IgD-negative memory B cell (primary cell): ENCODE measurements around the gene OSR1. TPM values are rescaled to one million over a fixed set of nuclear protein-coding genes. Genes with fewer than 3 reads are reported as not detected.
A peak's percentile ranks its signal among the peaks of the same experiment; 100 is the strongest.
"Not testable (repeated sequence)": the region's sequence is repeated elsewhere in the genome, so short reads cannot be mapped to it uniquely, and the experiment has no call there.

Experiments used
- H3K27ac Mint-ChIP-seq, 3 donors: one replicate each; pipeline ENCODE4 v1.8.0; 2020 to 2022; ENCODE audit warnings: mild to moderate bottlenecking in 3 of 3, mixed read lengths in 3 of 3, moderate library complexity in 1 of 3
- H3K27me3 Mint-ChIP-seq: one replicate; pipeline ENCODE4 v1.8.0; 2021; ENCODE audit warnings: mixed read lengths
- H3K36me3 Mint-ChIP-seq: one replicate; pipeline ENCODE4 v1.8.0; 2020; ENCODE audit warnings: mild to moderate bottlenecking, mixed read lengths
- H3K4me1 Mint-ChIP-seq, 3 donors: one replicate each; pipeline ENCODE4 v1.8.0; 2020 to 2022; ENCODE audit warnings: mixed read lengths in 3 of 3, mild to moderate bottlenecking in 1 of 3
- H3K4me3 Mint-ChIP-seq, 4 donors: one replicate each; pipeline ENCODE4 v1.8.0; 2020 to 2022; ENCODE audit warnings: mild to moderate bottlenecking in 4 of 4, mixed read lengths in 4 of 4, moderate library complexity in 3 of 4
- H3K9me3 Mint-ChIP-seq, 3 donors: one replicate each; pipeline ENCODE4 v1.8.0; 2020 to 2021; ENCODE audit warnings: mixed read lengths in 3 of 3, mild to moderate bottlenecking in 1 of 3
- polyA plus RNA-seq: library from polyadenylated mRNA; unstranded; fragments of 300-500 nt; fragmentation: Illumina TruSeq; gene quantifications from one replicate; pipeline ENCODE4 v1.2.3, GENCODE V29; 2021

Gene OSR1
- polyA plus RNA-seq, result not detected

DNA sequence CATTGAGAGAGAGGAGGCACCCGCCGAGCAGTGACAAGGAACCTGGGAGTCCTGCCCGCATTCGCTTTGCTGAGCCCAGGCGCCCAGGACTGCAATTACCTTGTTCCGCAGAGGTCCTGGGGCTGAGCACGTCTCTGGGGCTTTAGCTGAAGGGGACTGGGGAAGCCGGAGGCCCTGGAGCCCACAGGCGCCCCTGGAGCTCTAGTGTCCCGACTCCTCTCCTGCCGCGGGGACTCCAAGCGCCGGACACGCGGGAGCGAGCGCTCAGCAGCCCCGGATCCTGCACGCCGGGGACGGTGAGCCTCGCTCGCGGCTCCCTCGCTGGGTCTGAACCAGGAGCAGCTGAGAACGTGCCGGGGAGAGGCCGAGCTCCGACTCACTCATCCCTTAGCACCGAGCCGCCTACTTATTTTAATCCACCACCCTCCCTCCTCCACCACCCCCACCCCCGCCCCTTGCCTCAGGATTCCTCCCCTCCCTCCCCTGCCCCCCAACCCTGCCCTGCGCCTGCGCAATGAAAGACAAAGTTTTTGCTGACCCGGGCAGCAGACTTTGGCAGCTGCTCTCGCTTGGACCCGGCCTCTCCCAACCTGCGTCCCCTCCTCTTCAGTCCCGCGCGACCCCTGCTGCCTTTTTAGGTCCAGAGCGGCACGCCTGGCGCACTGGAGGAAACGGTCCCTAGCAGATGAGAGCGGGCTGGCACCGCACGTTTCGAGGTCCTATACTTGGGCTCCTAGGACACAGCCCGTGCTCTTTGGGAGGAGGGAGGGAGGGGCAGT is at the start of gene OSR1:
Gene OSR1, minus strand, starts transcription at position 382 of the 779 bp plus-strand sequence. CDS start 4,818 bp downstream, outside the sequence.
- peaks cover 20 to 40% (median 25%) of the 10 kb centered on the region in 3 donors for H3K4me1 Mint-ChIP-seq
- H3K36me3 Mint-ChIP-seq, result no peaks in the 10 kb centered on the region
- peaks cover 0 to 9% (median 1%) of the 10 kb centered on the region in 3 donors for H3K9me3 Mint-ChIP-seq
- H3K27me3 Mint-ChIP-seq, result peaks cover 85% of the 10 kb centered on the region
- peak within 1 kb of the TSS; percentile 72 to 96 (median 95) for H3K27ac Mint-ChIP-seq
- H3K4me3 Mint-ChIP-seq, result peak within 1 kb of the TSS; percentile 59 to 88 (median 82)

- Mint-ChIP-seq H3K27ac (no peak overlapping the region), H3K4me3 (no peak overlapping the region), H3K4me1 (peaks cover 0 to 1% (median 0%) of the 10 kb centered on the region in 3 donors), H3K27me3 (peaks cover 12% of the 10 kb centered on the region), H3K9me3 (peaks cover 0 to 7% (median 5%) of the 10 kb centered on the region in 3 donors), H3K36me3 (no peaks in the 10 kb centered on the region)
These were observed 45.4 kb upstream of the OSR1 start for GRCh38 chr2:19403785-19404184.

DNA sequence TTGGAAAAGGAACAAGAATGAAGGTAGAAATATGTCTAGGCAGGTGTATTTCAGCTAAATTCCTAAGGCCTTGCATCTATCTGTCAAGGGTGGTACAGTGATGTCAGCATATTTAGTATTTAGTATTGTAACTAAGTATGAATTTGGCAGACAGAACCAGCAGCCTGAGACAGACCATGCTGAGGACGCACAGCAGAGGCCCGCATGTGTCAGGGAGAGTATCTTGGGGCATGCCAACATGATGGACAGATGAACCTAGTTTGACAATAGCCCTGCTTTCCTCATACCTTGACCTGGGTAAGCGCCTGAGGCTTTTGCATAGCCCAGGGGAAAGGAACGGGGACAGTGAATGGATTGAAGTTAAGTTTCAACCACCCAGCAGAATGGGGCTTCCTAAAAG is 33.8 kb upstream of the OSR1 start:
- no peak overlapping the region for H3K27ac Mint-ChIP-seq
- H3K4me1 Mint-ChIP-seq, result no peaks in the 10 kb centered on the region
- H3K9me3 Mint-ChIP-seq, result peaks cover 0 to 3% (median 0%) of the 10 kb centered on the region in 3 donors
- H3K27me3 Mint-ChIP-seq, result peaks cover 6% of the 10 kb centered on the region
- no peaks in the 10 kb centered on the region for H3K36me3 Mint-ChIP-seq
- H3K4me3 Mint-ChIP-seq, result no peak overlapping the region

DNA sequence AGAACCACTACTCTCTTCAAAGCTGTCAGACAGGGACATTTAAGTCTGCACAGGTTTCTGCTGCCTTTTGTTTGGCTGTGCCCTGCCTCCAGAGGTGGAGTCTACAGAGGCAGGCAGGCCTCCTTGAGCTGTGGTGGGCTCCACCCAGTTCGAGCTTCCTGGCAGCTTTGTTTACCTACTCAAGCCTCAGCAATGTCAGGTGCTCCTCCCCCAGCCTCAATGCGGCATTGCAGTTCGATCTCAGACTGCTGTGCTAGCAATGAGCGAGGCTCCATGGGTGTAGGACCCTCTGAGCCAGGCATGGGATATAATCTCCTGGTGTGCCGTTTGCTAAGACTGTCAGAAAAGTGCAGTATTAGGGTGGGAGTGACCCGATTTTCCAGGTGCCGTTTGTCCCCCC is 31.0 kb upstream of the OSR1 start:
- not testable (repeated sequence) for H3K9me3 Mint-ChIP-seq, H3K4me3 Mint-ChIP-seq, H3K36me3 Mint-ChIP-seq, H3K27ac Mint-ChIP-seq, H3K27me3 Mint-ChIP-seq, H3K4me1 Mint-ChIP-seq

GRCh38 chr2:19380532-19380931 is 22.1 kb upstream of the OSR1 start:
- Mint-ChIP-seq H3K4me3 (no peak overlapping the region), H3K4me1 (no peaks in the 10 kb centered on the region), H3K36me3 (no peaks in the 10 kb centered on the region), H3K9me3 (no peaks in the 10 kb centered on the region), H3K27me3 (peaks cover 2% of the 10 kb centered on the region), H3K27ac (no peak overlapping the region)

GRCh38 chr2:19378939-19379338 is 20.5 kb upstream of the OSR1 start:
- H3K4me3 Mint-ChIP-seq, result no peak overlapping the region
- H3K4me1 Mint-ChIP-seq, result no peaks in the 10 kb centered on the region
- no peaks in the 10 kb centered on the region for H3K9me3 Mint-ChIP-seq
- H3K27ac Mint-ChIP-seq, result no peak overlapping the region
- peaks cover 5% of the 10 kb centered on the region for H3K27me3 Mint-ChIP-seq
- H3K36me3 Mint-ChIP-seq, result no peaks in the 10 kb centered on the region

DNA sequence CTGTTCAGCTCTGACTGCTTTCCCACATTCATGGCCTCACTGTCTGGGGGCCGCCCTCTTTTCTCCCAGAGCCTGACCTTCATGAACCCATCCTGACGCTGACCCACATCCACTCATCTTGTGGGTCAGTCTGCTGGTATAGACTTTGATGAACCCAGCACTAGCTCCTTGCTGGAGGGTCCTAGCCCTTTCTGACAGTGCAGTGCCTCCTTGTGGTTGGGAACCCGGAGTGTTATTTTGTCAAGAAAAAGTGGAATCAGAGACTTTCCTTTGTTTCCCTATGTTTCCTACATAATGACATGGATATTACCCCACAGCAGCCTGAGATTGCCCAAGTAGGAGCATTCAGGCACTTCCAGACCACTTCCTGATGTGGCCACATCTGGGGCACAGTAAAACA is 19.3 kb upstream of the OSR1 start:
- H3K27me3 Mint-ChIP-seq, result peaks cover 9% of the 10 kb centered on the region
- no peak overlapping the region for H3K4me3 Mint-ChIP-seq
- H3K27ac Mint-ChIP-seq, result no peak overlapping the region
- no peaks in the 10 kb centered on the region for H3K36me3 Mint-ChIP-seq
- no peaks in the 10 kb centered on the region for H3K4me1 Mint-ChIP-seq
- H3K9me3 Mint-ChIP-seq, result no peaks in the 10 kb centered on the region

DNA sequence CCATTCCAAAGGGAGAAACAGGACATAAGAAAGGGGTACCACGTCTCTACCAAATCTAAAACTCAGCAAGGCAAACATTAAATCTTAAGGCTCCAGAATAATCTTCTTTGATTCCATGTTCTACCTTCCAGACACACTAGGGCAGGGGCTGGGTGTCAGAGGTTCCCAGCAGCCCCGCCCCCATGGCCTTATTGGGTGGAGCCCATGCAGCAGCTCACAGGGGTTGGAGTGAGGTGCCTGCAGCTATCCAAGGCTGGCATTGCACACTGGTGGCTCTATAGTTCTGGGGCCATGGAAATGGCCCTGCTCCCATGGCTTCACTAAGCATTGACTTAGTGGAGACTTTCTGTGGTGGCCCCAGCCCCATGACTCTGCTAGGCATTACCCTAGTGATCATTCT is 14.9 kb upstream of the OSR1 start:
- Mint-ChIP-seq H3K4me3 (no peak overlapping the region), H3K4me1 (no peaks in the 10 kb centered on the region), H3K36me3 (peaks cover 2% of the 10 kb centered on the region), H3K27ac (no peak overlapping the region), H3K9me3 (no peaks in the 10 kb centered on the region), H3K27me3 (peaks cover 11% of the 10 kb centered on the region)

DNA sequence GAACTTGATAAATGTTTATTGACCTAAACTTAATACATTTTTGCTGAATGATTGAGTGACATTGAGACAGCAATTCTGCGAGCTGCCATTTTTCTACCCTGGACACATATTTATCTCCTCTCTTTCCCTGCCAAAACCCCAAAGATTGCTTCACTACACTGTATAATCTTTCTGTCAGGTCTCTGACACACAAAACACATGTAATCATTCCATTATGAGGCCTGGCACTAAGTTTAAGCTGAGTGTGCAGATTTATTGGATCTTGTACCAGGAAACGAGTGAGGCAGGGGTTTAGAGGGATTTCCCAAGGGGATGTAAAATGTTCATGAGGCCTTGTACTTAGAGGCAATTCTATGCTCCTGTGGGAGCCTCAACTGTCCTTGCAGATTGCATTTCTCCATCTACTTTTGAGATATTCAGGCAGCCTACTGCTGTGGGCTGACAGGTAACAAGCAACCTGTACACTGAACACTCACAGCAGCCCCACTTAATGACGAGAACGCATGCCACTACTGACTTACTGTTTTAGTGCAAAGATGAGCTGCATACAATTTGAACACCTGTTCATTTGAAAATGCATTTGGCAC is 13.7 kb upstream of the OSR1 start:
- H3K4me1 Mint-ChIP-seq, result no peaks in the 10 kb centered on the region
- H3K4me3 Mint-ChIP-seq, result no peak overlapping the region
- peaks cover 10% of the 10 kb centered on the region for H3K27me3 Mint-ChIP-seq
- no peak overlapping the region for H3K27ac Mint-ChIP-seq
- H3K9me3 Mint-ChIP-seq, result no peaks in the 10 kb centered on the region
- peaks cover 2% of the 10 kb centered on the region for H3K36me3 Mint-ChIP-seq

DNA sequence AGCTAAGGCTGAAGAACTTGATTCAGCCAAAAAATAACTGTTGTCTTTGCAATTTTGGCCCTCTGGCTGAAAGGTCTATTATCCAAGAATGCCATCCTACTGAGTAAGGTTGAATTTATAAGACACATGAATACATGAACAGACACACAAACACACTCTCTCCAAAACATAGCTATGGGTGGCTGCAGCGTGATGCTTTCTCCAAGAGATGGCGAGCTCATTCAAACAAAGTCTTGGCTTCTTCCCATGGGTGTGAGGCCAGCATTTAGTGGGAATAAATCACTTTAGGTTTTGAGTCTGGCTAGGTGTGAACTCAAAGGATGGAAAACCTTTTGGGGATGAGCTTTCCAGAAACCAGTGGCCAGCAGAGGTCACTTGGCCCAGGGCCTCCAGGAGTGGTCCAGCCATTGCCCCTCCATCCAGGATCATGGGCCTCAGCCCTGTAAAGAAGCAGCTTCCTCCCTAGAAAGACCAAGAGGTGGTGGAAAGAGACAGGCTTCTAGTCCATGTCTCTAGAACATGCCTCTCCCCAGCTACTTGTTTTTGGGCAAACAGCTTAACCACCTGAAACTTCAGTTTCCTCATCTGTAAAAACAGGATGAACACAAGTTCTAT is 11.0 kb upstream of the OSR1 start:
- H3K27me3 Mint-ChIP-seq, result peaks cover 10% of the 10 kb centered on the region
- no peaks in the 10 kb centered on the region for H3K9me3 Mint-ChIP-seq
- no peak overlapping the region for H3K4me3 Mint-ChIP-seq
- H3K4me1 Mint-ChIP-seq, result no peaks in the 10 kb centered on the region
- no peak overlapping the region for H3K27ac Mint-ChIP-seq
- peaks cover 2% of the 10 kb centered on the region for H3K36me3 Mint-ChIP-seq

DNA sequence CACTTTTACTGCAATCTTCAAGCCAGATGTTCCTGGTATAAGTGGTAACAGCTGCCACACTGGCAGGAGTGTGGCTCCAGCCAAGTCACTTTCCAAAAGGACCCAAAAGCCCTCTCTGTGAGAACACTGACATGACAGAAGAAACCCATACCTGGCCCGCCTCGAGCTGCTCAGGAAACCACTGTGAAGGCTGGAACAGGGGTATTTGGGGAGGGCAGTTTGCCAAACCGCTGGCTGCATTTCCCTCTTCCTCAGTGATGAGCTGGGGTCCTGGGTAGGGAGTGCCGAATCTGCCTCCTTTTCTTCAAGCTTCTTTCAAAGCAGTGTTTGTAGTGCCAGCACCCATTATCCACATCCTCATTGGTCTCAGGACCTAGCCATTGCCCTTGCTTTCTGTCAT is 10.3 kb upstream of the OSR1 start:
- peaks cover 7% of the 10 kb centered on the region for H3K27me3 Mint-ChIP-seq
- no peaks in the 10 kb centered on the region for H3K9me3 Mint-ChIP-seq
- H3K4me3 Mint-ChIP-seq, result no peak overlapping the region
- no peak overlapping the region for H3K27ac Mint-ChIP-seq
- H3K4me1 Mint-ChIP-seq, result peaks cover 0 to under 1% (median 0%) of the 10 kb centered on the region in 3 donors
- H3K36me3 Mint-ChIP-seq, result peaks cover 2% of the 10 kb centered on the region

DNA sequence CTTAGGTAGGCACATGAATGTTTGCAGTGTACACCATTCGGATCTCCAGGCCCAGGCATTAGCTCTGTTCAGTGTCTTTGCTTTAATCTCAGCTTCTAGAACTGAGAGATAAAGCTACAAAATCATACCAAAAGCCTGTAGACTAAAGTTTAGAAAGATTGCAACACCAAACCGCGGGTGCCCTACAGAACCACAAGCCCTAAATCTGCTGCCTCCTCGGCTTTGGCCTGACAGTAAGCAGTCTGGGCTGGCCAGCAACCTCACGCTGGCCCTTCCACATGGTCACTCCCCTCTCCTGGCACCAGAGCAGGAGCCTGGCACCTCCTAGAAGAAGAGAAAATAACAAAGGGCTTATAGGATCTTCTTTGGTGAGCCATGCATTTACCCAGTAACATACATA is 8.9 kb upstream of the OSR1 start:
- peaks cover 7 to 15% (median 10%) of the 10 kb centered on the region in 3 donors for H3K4me1 Mint-ChIP-seq
- peaks cover 2% of the 10 kb centered on the region for H3K36me3 Mint-ChIP-seq
- peak overlapping the region in 1 of 3 donors; percentile 2 for H3K27ac Mint-ChIP-seq
- H3K27me3 Mint-ChIP-seq, result peaks cover 17% of the 10 kb centered on the region
- no peaks in the 10 kb centered on the region for H3K9me3 Mint-ChIP-seq
- no peak overlapping the region for H3K4me3 Mint-ChIP-seq

GRCh38 chr2:19365126-19365525 is 6.7 kb upstream of the OSR1 start:
- Mint-ChIP-seq H3K4me3 (peak overlapping the region in 2 of 4 donors; percentile 10 to 62), H3K9me3 (no peaks in the 10 kb centered on the region), H3K36me3 (peaks cover under 1% of the 10 kb centered on the region), H3K27ac (peak overlapping the region in 1 of 3 donors; percentile 18), H3K27me3 (peaks cover 33% of the 10 kb centered on the region), H3K4me1 (peaks cover 14 to 25% (median 16%) of the 10 kb centered on the region in 3 donors)

DNA sequence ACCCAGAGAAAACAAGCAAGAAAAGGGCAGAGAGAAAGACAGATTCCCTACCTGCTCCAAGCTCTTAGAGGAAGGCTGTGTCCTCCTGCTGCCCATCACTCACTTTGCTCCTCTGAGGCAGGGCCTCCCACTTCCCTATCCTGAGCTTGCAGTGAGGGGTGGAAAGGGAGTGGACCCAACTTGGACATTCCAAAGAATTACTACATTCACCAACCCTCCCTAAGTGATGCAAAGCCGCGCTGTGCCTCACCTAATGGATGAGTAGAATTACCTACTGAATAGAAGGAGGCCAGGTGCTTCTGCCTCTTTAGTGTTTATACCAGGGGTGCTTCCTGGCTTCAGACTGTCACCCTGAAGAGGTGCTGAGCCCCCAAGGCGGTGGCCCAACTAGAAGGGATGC is 5.6 kb upstream of the OSR1 start:
- H3K27me3 Mint-ChIP-seq, result peaks cover 40% of the 10 kb centered on the region

GRCh38 chr2:19363474-19363778 is 5.0 kb upstream of the OSR1 start:
- Mint-ChIP-seq H3K9me3 (peaks cover 0 to 4% (median 0%) of the 10 kb centered on the region in 3 donors), H3K27me3 (peaks cover 45% of the 10 kb centered on the region), H3K27ac (peak overlapping the region in 2 of 3 donors; percentile 16 to 81), H3K4me1 (peaks cover 14 to 29% (median 17%) of the 10 kb centered on the region in 3 donors), H3K36me3 (no peaks in the 10 kb centered on the region), H3K4me3 (peak overlapping the region; percentile 88 to 96 (median 95))

More for the DNA sequence above, 5.6 kb upstream of the OSR1 start:
- Mint-ChIP-seq H3K4me1 (peaks cover 14 to 29% (median 17%) of the 10 kb centered on the region in 3 donors), H3K36me3 (no peaks in the 10 kb centered on the region), H3K4me3 (peak overlapping the region in 3 of 4 donors; percentile 88 to 95 (median 95)), H3K27ac (peak overlapping the region in 1 of 3 donors; percentile 81), H3K9me3 (peaks cover 0 to 4% (median 0%) of the 10 kb centered on the region in 3 donors)
